Renal cortical epithelial cell (primary cell): ENCODE results near the gene HLA-DPB1. TPM values are rescaled to one million over a fixed set of nuclear protein-coding genes. Genes with fewer than 3 reads are reported as not detected.
"Not testable (repeated sequence)": the region's sequence is repeated elsewhere in the genome, so short reads cannot be mapped to it uniquely, and the experiment has no call there.

Experiments used
- DNase-seq: peaks from one replicate; pipeline ENCODE4 v3.0.0-alpha.2; 2011; ENCODE audit warnings: low read depth
- total RNA-seq: library from RNA; depleted of rRNA; stranded (reverse); fragments of >200 nt; gene quantifications from 2 replicates; pipeline ENCODE4 v1.2.3, GENCODE V29; 2014

Gene HLA-DPB1
- total RNA-seq: 12.2 and 25.7 TPM in 2 replicates

DNA sequence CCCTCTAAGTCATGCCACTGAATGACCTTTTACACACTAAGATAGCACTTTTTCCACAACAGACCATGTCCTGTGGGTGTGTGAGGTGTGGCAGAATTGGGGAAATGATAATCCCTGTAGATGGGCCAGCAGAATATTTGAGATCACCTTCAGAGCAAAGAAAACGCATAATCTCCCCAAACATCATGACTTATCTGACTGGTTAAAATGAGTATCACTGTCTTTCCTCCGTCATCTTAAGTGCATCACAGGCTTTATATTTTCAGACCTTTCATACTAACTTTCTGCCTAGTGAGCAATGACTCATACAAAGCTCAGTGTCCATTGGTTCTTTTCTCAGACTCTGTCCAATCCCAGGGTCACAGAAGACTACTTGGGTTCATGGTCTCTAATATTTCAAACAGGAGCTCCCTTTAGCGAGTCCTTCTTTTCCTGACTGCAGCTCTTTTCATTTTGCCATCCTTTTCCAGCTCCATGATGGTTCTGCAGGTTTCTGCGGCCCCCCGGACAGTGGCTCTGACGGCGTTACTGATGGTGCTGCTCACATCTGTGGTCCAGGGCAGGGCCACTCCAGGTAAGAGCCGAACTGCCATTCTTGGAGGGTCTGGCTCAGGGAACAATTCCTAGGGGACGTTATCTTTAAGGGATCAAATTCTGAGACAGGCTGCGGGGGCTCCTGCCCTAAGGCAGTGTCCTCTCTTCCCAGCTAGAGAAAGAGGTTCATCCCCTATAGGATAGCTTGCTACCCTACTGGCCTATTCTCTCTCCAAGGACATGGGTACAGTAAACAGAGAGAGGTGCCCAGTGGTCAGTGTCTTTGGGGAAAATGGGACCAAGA lies at the start of gene HLA-DPB1:
Gene HLA-DPB1 (plus strand): TSS at position 423 of the 838 bp plus-strand sequence. CDS start 52 bp downstream, at position 475.
- peak; percentile 77 for DNase-seq

DNA sequence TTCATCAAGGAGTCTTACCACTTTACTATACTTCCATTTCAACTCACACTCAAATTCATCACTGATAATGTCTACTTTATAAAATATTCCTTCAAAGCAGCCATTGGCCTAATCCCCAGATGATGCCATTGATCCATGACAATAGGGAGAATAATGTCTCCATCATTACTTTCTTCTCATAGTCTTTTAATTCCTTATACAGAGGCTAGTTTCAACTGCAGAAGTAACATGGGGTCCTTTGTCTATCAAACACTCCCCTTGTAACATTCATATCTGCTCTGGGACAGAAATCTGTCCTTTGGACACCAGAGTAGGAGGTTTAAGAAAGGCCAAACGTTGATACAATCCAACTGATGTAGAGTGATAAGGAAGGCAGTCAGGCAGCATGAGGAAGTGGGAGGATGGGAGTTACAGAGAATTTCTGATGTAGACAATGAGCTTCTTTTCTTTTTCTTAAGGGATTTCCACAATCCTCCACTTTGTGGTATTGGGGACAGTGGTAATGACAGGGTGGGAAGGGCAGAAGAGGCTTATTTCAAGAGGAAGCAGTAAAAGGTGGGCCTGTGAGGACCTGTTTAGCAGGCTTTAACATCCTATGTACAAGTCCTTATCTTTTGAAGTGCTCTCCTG lies 47.5 kb upstream of the HLA-DPB1 start:
- DNase-seq: no peak

DNA sequence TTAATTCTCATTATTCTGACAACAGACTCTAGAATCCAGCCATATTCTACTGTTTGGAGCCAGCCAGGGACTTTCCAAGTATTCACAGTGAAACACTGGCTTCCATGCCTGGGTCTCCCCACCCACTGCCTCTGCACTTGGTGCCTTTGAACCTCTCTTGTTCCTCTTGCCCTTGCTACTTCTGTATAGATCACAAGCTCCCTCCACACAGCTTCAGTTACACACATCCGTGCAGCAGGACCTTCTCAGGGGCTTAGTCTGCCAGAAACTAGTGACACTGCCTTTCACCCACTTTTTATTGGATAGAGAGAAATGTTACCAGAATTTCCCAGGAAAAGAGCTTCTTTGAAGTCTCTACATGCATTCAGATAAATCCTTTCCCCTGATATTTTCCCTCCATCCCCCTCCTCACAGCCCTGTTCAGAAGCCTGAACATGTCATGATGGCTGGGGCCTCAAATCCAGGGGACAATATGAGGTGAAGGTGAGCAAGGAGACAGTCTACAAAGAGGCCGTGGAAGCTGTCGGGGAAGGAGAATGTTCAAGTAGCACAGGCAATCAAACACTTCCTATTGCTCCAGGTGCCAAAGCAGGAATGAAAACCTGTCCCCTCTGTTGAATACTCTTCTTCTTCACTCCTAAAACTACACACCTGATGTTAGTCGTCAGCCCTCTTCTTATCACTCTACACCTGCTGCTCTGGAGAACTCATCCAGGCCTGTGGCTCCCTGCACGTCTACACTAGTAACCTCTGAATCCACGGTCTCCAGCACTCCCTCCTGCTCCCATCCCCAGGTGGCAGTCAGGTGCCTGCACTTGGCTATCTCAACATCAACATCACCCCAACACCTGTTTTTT lies 46.2 kb upstream of the HLA-DPB1 start:
- DNase-seq: peak; percentile 23

DNA sequence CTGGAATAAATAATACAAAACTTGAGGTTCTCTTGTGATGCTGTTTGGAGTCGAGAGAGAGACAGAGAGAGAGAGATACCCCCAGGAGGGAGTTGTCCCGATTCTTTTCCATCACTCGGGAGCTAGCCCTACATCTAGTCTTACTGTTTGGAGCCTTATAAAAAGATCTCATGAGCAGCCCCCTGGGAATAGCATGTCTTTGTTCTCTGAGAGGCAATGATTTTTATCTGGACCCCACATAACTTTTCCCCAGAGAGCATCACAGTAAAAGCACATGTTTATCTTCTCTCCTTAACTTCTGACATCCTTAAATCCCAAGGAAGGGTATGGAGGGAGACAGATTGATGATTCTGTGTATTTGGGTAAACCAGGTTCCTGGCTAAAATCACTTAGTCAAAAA lies 45.5 kb upstream of the HLA-DPB1 start:
- no peak for DNase-seq

DNA sequence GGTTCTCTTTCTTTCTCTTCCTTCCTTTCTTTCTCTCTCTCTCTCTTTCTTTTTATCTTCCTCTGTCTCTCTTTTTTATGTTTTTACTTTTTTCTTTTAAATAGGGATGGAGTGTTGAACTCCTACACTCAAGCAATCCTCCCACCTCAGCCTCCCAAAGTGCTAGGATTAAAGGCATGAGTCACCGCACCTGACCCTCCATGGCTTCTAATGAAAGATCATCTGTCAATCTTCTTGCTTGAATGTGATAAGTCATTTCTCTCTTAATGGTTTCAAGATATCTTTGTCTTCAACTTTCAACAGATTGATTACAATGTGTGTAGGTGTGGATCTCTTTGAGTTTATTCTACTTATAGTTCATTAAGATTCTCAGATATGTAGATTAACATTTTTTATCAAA lies 41.2 kb upstream of the HLA-DPB1 start:
- DNase-seq: no peak

DNA sequence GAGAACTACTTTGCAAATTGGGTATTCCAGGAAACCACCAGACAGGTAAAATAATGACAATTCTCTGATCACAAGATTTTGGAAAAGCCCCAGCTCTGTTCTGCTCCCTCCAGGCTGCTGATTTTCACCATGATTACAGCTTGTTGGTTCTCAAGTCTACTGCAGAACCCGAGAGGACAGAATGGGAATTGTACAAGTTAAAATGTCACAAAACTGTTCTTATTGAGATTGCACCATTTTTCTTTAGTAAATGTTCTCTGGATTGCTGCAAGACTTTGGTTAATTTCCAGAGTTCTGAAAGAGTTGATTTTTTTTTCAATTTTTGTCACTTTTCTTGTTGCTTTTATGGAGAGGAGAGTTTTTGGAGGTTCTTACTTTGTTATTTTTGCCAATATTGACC lies 39.3 kb upstream of the HLA-DPB1 start:
- DNase-seq: no peak

DNA sequence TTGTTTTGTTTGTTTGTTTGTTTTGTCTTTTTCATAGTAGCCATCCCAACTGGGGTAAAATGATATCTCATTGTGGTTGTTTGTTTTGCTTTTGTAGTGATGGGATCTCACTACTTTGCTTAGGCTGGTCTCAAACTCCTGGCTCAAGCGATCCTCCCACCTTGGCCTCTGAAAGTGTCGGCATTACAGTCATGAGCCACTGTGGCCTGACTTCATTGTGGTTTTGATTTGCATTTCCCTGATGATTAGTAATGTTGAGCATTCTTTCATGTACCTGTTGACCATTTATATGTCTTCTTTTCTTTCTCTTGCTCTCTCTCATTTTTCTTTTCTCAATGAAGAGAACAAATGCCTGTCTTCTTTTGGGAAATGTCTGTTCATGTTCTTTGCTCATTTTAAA lies 35.6 kb upstream of the HLA-DPB1 start:
- no peak for DNase-seq

DNA sequence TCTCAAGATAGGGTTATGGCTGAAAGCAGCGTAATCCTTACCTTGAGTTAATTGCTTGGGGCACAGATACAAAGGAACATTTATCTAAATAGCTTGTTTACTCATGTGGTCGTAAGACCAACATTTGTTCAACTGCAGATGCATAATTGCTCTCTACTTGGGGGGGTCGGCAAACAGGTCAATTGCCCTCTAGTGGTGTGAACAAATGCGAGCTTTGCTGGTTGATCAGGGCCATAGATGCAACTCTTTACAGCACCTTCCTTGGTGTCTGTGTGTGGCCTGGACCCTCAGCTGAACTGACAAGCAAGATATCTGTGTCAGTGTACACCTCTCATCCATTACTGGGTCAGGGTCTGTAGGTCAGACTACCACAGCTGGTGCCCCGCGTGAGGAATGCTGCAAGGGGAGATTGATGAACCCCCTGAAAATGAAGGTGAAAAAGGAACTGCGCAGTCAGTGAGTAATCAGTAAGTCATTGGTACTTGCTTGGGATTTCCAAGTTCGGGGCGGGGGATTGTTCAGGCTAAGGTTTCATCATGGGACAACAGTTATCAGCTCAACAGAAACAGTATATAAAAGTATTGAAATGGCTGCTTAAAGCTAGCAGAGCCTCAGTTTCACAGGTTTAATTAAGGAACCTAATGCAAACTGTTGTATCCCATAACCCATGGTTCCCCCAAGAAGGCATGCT lies 26.3 kb upstream of the HLA-DPB1 start:
- DNase-seq: no peak

DNA sequence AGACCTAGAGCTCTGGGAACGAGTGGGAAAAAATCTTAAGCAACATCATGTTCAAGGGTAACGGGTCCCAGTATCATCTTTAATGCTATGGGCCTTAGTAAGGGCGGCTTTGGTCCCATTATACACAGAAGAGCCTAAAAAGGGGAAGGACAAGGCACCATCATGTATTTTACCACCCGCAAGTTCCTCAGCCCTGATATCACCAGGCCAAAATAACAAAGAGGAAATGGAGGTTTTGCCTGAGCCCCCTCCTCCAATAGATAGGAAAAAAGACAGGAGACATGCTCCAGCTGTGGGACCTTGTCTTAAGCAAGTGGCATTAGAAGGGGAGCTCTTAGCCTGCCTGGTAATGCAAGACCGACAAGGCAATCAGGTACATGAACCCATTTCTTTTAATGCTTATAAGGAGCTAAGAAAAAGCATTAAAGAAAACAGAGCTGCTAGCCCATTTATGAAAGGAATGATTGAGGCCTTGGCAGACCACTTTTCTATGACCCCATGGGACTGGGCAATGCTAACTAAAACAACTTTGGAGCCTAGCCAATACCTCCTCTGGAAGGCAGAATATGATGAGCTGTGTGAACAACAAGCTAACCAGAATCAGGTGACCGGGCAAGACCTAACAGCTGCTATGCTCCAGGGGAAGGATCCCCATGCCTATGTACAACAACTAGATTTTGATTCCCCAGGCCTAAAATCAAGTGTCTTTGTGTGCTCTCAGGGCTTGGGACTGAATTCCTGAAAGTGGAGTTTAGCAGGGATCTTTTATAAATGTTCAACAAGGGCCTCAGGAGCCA lies 25.6 kb upstream of the HLA-DPB1 start:
- no peak for DNase-seq

DNA sequence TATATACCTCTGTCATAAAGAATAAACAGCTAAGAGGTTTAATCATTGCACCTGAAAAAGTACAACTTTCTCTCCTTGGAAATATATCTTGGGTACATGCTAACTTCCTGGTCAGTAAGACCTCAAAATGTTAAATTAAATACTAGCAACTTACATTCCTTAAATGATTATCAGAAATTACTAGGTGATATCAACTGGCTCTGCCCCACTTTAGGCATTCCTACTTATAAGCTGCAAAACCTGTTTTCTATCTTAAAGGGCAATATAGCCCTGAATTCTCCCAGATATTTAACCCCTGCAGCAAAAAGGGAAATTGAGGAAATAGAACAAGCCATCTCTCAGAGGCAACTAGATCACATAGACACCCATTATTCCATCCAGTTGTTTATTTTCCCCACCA lies 23.2 kb upstream of the HLA-DPB1 start:
- DNase-seq: no peak

DNA sequence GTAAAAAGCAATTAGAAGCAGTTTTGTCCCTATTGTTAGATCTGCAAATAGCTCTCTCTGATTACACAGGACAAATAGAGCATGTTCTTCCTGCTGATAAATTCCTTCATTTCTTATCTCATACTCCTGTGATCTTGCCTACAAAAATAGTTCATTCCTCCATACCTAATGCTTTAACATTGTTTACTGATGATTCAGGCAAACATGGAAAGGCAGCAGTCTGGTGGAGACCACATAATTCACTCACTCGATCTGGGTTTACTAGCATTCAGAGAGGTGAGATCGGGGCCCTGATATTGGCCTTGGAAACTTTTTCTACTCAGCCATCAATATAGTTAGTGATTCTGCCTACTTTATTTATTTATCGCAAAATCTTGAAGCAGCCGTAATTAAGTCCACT lies 22.6 kb upstream of the HLA-DPB1 start:
- DNase-seq: no peak

DNA sequence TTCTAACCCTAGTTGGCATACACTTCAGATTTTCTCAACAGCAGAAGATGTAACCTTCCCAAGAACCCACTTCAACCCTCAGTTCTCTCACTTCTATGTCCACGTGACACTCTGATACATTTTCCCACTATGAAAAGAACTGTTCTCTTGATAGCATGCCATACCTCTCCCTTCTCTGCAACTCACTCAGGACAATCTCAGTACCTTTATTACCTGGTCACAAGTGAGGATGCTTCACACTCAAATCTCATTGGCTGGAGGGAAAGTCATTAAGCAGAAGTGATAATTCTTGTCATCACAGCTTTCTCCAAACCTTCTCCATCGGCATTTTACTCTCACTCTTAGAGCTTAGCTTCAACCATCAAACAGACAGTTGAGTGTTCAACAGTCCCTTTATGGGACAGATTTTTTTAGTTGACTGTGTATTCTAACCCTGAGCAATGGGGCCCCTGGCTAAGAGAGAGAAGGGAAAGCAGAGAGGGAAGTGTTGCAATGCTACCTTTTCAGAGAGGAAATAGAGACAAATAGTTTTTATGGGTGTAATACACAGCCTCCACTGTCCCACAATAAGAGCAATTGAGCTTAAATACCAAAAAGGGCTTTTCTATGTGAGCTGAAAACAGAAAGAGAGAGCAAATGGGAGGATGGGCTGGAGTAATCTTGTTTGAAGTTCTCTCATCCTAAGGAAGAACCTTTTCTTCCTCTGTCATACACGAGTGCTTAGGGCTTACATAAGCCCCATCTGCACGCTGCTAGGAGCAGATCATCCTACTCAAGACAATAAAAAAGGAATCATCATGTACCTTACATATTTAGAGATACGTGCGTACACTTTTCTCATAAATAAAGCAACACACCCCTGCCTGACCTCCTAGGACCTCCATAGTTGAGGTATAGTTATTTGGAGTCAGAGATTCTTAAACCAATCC lies 18.3 kb upstream of the HLA-DPB1 start:
- no peak for DNase-seq

DNA sequence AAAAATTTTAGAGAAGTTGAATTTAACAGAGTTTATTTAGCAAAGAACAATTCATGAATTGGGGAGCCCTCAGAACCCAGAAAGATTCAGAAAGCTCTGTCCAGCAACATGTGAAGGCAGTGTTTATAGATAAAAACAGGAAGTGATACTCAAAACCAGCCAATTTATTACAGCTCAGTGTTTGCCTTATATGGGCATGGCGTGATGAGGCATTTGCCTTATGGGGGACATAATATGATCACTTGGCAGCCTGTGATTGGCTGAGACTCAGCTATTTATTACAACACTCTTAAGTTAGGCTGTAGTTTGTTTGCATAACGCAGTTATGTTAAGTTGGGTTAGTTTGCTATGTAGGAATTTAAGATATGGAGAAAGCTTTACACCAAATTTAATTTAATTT lies 13.8 kb upstream of the HLA-DPB1 start:
- peak; percentile 10 for DNase-seq

DNA sequence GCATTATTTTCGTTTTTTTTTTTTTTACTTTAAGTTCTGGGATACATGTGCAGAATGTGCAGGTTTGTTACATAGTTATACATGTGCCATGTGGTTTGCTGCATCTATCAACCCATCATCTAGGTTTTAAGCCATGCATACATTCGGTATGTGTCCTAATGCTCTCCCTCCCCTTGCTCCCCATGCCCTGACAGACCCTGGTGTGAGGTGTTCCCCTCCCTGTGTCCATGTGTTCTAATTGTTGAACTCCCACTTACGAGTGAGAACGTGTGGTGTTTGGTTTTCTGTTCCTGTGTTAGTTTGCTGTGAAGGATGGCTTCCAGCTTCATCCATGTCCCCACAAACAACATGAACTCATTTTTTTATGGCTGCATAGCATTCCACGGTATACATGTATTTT lies 12.4 kb upstream of the HLA-DPB1 start:
- not testable (repeated sequence) for DNase-seq

DNA sequence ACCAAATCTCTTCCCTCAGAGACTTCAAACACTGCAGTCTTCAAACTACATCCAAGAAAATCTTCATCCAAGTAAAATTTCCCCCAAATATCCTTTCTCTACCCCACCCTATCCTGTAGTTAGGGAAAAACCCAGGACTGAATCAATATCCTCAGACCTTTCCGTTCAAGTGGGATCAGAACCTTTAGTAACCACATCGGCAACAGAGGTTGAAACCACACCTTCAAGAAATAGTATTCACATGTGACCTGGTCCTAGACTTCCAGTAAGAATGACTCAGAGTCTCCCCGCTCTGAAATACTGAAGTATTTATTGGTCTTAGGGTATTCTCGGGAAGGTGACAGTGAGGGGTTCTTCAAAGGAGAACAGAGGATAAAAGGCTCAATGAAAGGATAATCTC lies 11.1 kb upstream of the HLA-DPB1 start:
- peak; percentile 28 for DNase-seq

DNA sequence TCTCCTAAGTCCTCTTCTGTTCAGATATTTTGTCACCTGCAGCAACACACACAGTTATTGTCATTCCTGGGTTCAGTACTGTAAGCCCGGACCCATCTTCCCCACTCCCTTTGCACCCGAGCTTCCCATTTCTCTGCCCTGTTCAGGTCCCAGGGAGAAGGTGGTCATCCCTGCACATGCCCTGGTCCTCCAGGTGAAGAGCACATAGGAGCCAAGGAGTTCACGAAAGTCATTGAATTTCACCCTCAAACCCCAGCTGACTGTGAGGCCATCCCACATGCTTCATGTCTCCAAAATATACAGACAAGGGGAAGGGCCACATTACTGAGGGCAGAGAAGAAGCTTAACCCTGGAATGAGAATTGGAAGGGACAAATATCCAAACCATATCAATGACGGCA lies 10.5 kb upstream of the HLA-DPB1 start:
- no peak for DNase-seq

DNA sequence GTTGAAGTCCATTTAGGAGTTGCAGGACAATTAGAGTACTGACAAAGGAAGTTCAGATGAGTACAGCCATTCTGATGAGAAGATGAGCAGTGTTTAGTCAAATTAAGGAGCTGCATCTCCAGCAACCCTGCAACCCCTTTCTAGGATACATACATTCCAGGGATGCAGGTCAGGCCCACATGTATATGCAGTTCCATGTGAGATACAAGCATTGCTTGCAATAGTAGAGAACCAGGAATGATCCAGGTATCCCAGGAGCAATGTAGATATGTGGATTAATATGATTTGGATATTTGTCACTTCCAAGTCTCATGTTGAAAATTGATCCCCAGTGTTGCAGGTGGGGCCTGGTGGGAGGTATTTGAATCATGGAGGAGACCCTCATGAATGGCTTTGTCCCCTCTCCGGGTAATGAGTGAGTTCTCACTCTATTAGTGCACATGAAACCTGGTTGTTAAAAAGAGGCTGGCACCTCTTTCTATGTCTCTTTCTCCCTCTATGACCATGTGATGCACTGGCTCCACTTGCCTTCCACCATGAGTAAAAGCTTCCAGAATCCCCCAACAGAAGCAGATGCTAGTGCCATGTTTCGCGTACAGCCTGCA lies 8.8 kb upstream of the HLA-DPB1 start:
- no peak for DNase-seq

DNA sequence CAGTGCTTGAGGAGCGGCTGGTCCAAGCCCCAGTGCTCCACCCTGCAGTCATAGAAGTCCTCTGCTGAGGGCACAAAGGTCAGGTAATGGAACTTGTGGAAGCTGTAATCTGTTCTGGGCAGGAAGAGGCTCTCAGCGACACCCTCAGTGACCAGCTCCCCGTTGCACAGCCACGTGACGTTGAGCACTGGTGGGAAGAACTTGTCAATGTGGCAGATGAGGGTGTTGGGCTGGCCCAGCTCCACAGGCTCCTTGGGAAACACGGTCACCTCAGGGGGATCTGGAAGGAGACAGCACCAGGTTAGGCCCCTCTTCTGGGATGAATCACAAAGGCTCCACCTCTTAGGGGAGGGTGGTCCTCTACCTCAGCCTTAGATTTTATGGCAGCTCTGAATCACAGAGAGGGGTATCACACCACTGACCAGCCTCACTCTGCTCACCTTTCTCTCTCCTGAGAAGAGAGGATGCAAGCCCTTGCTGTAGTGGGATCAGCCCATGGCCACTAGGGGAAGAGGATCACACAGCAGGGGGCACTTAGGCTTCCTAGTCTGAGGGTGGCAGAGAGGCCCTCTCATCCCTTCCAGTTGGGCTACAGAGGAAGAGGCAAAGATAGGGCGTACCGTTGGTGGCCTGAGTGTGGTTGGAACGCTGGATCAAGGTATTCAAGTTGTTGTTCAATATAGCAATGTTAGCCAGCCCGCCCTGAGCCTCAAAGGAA lies 6.6 kb upstream of the HLA-DPB1 start:
- DNase-seq: no peak

DNA sequence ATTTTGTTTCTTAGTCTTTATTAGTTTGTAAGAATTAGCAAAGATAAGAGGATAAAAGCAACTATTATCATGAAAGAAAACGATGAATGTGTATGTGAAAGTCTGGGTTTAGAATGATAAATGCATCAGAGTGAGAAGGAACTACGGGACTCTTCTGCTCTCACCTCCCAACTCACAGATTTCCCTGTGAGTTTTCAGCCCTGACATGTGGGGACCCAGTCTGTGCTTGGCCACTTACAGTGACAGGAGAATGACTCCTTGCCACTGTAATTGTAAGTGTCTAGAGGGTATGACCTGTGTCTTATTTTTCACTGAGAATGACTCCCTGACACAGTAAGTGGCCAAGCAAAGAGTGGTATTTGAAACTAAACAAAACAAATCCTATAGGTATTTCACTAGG lies 4.9 kb upstream of the HLA-DPB1 start:
- DNase-seq: no peak
